ENCODE results near the gene CACNA1C.
A peak's percentile ranks its signal among the peaks of the same experiment; 100 is the strongest.

Gene CACNA1C

DNA sequence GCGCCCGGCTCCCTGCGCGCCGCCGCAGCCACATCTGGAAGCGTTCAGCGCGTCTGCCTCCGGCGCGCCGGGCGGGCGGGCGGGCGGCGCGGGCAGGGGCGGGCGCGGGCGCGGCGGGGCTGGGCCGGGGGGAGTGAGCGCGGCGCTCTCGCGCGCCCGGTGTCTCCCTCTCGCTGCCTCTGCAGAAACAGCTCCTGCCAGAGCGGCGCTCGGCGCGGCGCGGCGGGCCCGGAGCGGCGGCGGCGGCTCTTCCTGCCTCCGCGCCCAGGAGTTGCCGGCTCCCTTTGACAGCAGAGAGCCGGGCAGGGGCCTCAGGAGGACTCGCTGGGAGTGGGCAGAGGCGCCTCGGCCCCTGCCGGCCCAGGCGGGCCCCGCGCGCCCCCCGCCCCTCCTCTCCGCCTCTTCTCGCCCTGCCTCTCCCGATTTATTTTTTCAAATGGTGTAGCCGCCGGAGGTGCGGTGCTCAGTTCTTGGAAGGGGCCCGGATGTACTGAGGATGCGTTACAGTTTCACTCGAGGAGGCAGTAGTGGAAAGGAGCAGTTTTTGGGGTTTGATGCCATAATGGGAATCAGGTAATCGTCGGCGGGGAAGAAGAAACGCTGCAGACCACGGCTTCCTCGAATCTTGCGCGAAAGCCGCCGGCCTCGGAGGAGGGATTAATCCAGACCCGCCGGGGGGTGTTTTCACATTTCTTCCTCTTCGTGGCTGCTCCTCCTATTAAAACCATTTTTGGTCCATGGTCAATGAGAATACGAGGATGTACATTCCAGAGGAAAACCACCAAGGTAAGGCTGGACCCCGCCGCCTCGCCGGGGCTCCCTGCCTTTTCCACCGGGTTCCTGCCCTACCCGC is at the start of gene CACNA1C:
Gene CACNA1C (plus strand): TSS at position 162 of the 853 bp plus-strand sequence. CDS start 576 bp downstream, at position 738.
- Mint-ChIP-seq H3K36me3 (no peaks in the 10 kb centered on the region), H3K9me3 (no peaks in the 10 kb centered on the region), H3K4me3 (peak within 1 kb of the TSS; percentile 86), H3K27me3 (peaks cover 57% of the 10 kb centered on the region), H3K27ac (peak within 1 kb of the TSS; percentile 80), H3K4me1 (peaks cover 24% of the 10 kb centered on the region)

DNA sequence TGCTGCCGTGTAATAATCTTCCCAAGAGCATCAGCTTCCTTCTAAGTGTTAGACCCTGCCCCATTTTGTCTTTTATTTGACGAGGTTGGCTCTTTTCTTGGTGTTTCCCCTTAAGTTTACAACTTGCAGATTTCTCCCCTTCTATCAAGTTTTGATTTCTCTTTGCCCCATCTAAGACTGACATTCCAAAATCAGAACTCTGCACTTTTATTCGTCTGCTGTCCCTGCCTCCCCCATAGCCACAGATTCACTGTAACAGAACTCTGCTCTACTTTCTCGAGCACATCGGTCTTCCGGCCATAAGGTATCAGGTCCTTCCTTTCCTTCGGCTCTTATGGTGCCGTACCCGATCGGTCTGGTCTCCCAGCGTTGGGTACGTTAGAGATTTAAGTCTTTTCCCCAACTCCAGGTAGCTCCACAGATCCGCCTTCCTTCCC is 49.1 kb upstream of the CACNA1C start:
- Mint-ChIP-seq H3K4me1 (peaks cover 40% of the 10 kb centered on the region), H3K27ac (peak overlapping the region; percentile 98), H3K9me3 (no peaks in the 10 kb centered on the region), H3K4me3 (peak overlapping the region; percentile 95), H3K36me3 (no peaks in the 10 kb centered on the region), H3K27me3 (no peaks in the 10 kb centered on the region)

DNA sequence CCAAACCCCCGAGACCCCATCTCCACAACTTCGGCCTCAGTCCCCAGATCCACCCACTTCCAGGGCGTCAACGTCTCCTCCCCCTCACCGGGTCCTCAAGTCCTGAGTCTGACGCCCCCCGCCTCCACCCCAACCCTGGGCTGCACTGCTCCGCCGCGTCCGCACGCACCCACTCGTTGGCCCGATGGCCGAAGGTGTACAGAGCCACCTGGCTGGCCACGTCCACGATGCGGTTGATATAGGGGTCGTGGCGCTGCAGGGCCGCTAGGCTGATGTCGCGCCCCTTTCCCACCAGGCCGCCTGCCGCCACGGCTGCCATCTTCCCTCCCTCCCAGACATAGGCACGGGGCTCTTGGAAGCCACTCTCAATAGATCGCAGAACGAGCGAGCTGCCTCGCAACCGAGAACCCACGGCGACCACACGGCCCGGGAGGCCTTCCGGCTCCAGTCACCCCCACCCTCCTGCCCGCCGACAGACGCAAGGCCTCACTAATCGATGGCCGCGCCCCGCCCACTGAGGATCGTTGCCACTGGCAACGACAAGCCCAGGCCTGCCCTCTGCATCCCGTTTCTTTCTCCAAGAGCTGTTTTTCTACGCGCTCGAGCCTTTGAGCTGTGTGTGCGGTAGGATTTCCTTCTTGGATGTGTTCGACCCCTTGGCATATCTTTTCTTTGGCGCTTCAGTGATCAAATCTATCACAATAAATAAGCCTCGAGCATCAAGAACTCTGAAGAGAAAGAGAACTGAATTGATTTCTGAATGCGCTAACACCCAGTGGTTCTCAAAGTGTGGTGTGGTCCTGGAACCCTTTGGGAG is 48.5 kb upstream of the CACNA1C start, which contains the start of gene DCP1B:
Gene DCP1B (minus strand): TSS at position 345 of the 817 bp plus-strand sequence. CDS start 26 bp downstream, at position 319.
- Mint-ChIP-seq H3K27ac (peak within 1 kb of the TSS; percentile 98), H3K27me3 (no peaks in the 10 kb centered on the region), H3K9me3 (no peaks in the 10 kb centered on the region), H3K36me3 (no peaks in the 10 kb centered on the region), H3K4me3 (peak within 1 kb of the TSS; percentile 95), H3K4me1 (peaks cover 36% of the 10 kb centered on the region)

DNA sequence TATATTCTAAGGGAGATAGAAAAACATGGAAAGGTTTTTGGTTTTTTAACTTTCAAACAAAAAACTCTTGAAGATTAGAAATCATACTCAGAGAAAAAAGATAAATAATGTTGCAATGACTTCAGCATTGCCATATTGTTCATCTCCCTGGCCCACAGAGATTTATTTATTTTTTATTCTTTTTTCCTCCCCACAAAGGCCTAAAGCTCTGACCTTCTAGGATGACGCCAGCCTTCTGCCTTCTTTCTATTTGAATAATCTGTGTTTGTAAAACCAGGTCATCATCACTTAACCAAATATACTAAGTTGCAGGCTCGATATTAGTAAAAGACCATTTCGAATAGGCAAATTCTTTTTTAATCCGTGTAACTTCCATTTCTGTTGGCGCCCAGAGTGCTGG is 44.1 kb upstream of the CACNA1C start:
- H3K36me3 Mint-ChIP-seq = no peaks in the 10 kb centered on the region
- H3K27me3 Mint-ChIP-seq = no peaks in the 10 kb centered on the region
- H3K4me3 Mint-ChIP-seq = no peak overlapping the region
- H3K9me3 Mint-ChIP-seq = no peaks in the 10 kb centered on the region
- peaks cover 10% of the 10 kb centered on the region for H3K4me1 Mint-ChIP-seq
- H3K27ac Mint-ChIP-seq = no peak overlapping the region

DNA sequence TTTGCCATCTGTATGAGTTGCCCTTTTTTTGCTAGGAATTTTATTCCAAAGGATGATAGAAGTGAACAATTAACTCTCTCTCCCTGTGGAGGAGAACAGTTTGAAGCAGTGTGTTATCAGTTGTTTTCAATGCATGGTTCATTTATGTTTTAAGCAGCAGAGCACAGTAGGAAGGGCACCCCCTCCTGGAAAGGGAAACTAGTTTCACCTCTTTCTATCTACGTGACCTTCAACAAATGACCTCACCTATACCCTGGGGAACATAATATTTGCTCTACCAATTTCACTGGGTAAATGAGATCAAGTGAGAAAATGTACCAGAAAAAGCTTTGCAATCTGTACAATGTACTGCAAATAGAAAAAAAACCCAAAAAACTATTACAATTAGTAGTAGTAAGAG is 43.2 kb upstream of the CACNA1C start:
- no peak overlapping the region for H3K4me3 Mint-ChIP-seq
- peaks cover 2% of the 10 kb centered on the region for H3K4me1 Mint-ChIP-seq
- no peaks in the 10 kb centered on the region for H3K9me3 Mint-ChIP-seq
- H3K36me3 Mint-ChIP-seq = no peaks in the 10 kb centered on the region
- no peaks in the 10 kb centered on the region for H3K27me3 Mint-ChIP-seq
- H3K27ac Mint-ChIP-seq = no peak overlapping the region

DNA sequence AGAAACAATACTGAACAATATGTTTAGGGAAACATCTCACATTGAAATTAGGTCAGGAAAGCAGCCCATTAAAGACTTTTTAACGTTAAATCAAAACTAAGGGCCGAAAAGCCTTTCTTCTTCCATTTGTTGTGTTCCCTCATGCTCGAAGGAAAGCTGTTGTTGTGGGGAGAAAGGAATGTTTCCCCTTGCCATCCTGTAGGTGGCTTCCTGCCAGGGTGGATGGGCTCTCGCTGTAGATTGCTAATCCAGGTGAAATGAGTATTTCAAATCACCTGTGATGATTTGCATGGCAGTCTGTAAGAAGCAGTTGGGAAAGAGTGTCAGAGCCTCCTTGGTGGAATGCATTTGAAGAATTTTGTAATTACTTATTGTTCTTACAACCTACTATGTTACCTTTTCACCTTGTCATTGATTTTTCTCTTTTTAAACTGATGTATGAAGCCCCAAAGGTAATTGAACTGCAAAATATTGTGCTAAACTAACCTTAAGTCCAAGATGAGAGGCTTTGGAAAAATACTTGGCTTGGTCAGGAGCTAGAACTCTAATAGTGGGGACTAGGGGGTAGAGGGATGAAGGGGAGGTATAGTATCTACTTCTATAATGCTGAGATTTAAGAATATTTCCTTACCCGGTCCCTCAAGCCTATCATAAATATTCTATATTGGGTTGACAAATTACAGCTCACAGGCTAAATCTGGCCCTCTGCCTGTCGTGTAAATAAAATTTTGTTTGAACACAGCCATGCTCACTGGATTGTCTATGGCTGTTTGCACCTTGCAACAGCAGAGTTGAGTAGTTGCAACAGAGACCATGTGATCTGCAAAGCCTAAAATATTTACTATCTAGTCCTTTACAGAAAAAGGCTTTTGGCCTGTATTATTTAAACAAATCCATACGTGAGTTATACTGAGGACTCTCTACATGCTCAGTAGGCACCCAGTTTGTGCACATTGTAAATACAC is 40.9 kb upstream of the CACNA1C start:
- Mint-ChIP-seq H3K9me3 (no peaks in the 10 kb centered on the region), H3K36me3 (no peaks in the 10 kb centered on the region), H3K4me3 (no peak overlapping the region), H3K27me3 (no peaks in the 10 kb centered on the region), H3K4me1 (no peaks in the 10 kb centered on the region), H3K27ac (no peak overlapping the region)

DNA sequence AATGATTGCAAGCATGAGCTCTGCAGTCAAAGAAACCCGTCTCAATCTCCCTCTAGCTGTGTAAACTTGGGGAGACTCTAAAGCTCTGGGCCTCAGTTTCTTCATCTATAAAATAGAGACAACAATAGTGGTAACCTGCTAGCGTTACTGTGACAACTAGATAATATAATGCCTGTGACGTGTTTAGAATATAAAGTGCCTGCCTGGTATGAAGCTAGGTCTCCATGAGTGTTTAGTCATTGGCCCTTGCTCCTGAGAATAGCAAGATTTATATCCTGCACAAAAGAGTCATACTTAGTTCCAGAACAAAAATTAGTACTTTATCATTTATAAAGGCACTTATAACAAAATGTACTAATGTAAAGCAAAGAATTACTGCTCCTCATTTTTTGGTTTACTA is 39.7 kb upstream of the CACNA1C start:
- no peaks in the 10 kb centered on the region for H3K36me3 Mint-ChIP-seq
- H3K27ac Mint-ChIP-seq = no peak overlapping the region
- no peaks in the 10 kb centered on the region for H3K9me3 Mint-ChIP-seq
- no peaks in the 10 kb centered on the region for H3K4me1 Mint-ChIP-seq
- no peaks in the 10 kb centered on the region for H3K27me3 Mint-ChIP-seq
- H3K4me3 Mint-ChIP-seq = no peak overlapping the region

DNA sequence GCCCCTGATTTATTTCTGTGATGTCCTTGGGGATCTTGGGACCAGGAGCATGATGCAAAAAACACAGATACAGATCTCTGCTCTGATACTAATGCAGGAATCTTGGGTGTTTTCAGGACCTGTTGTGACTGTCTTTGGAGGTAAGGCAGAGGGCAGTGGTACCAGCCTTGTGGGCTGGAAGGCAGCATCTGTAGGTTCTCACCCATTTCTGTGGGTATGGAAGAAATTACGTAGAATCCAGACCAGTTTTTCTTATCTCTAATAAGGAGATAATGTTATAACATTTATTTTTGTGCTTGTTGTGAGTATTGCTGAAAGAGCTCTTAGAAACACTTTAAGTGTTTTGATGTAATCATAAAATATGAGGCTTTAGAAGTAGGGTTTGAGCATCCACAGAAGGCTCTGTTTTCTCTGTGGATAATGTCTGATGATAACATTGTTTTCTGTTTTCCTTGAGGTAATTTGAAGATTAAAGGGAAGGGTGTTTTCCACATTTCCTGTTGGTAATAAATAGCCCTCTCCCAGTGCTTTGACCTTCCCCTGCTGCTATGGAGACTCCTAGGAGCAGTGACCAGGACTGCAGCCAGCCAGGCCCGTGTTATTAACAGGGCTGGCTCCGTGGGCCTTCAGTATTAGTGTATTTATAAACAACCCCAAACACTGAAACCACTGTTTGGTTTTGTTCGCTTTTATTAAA is 39.1 kb upstream of the CACNA1C start:
- Mint-ChIP-seq H3K4me1 (no peaks in the 10 kb centered on the region), H3K27me3 (peaks cover under 1% of the 10 kb centered on the region), H3K36me3 (no peaks in the 10 kb centered on the region), H3K9me3 (no peaks in the 10 kb centered on the region), H3K4me3 (no peak overlapping the region), H3K27ac (no peak overlapping the region)

DNA sequence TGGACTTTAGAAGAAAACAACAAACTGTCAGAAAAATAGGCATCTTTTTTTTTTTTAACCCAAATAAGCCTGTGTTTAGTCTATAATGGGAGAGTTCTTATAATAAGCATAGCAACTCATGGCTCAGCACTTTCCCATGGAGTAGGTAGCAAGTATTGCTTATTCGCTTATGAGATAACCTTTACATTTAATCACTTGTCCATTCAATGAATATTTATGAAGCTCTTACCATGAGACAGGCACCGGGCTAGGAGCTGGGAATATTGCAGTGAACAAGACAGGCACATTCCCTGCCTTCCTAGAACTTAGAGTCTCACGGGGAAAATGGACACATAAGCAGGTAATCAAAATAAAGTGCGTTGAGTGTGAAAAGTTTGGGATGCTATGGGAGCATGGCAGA is 38.6 kb upstream of the CACNA1C start:
- H3K9me3 Mint-ChIP-seq = no peaks in the 10 kb centered on the region
- H3K4me3 Mint-ChIP-seq = no peak overlapping the region
- no peaks in the 10 kb centered on the region for H3K4me1 Mint-ChIP-seq
- no peak overlapping the region for H3K27ac Mint-ChIP-seq
- H3K27me3 Mint-ChIP-seq = peaks cover 3% of the 10 kb centered on the region
- H3K36me3 Mint-ChIP-seq = no peaks in the 10 kb centered on the region

DNA sequence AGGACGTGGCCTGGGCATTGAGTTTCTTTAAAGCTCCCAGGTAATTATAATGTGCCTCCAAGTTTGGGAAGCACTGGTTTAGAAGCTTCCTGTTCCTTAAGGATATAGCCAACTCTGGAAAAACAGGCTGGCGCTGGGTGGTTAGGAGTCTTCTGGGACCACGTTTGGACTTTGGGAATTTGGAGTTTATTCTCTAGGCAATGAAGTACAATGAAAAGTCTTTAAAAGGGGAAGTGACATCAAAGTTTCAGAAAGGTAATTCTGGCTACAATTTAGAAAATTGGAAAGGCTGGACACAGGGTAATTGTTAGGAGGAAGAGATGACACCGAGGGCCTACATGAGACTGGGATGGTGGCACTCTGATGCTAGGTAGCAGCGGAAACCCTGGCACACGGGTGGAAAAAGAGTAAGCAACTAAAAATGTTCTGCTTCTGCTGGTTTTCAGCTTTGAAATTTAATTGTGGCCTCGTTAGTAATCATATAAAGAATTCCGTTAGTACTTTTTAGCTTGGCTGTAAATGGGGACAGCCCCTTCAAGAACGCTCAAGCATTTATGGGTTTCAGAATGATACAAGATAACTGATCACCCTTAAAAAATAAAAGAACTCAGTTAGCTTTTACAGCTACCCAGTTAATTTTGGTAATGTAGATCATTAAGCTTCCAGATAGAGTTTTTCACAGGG is 35.8 kb upstream of the CACNA1C start:
- no peak overlapping the region for H3K4me3 Mint-ChIP-seq
- no peaks in the 10 kb centered on the region for H3K36me3 Mint-ChIP-seq
- no peaks in the 10 kb centered on the region for H3K9me3 Mint-ChIP-seq
- H3K27ac Mint-ChIP-seq = no peak overlapping the region
- H3K4me1 Mint-ChIP-seq = no peaks in the 10 kb centered on the region
- H3K27me3 Mint-ChIP-seq = peaks cover 3% of the 10 kb centered on the region

DNA sequence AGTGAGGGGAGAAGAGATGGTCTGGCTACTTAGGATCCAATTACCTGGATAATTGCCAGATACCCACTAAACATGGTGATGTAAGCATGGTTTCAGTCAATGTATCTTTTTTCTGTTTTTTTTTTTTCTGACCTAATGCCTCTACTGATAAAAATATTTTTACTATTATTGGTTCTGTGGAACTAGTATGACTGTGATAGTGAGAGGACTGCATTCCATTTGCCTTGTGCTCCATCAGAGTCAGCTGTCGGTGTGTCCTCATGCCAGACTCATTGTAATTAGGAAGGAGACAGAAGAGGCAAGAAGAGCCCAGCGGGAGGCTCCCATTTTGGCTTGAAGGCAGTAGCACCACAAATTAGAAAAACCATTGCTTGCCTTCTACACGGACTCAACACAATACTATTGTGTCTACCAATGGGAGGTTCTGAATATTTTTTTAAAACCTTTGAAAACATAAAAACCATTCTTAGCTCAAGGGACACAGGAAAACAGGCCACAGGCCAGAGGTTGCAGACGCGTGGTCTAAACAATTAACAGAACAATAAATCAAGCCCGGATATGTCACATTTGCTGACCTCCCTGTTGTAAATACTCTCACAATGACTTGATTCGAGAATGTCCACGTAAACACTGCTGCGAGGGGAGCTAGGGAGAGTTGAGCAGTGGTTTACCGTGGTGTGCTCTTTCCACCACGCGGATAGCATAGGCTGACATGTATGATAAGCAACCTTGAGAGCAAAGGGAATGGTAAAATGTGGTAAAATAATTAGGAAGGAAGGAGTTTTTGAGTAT is 35.0 kb upstream of the CACNA1C start:
- Mint-ChIP-seq H3K27me3 (peaks cover 3% of the 10 kb centered on the region), H3K4me3 (no peak overlapping the region), H3K27ac (no peak overlapping the region), H3K36me3 (no peaks in the 10 kb centered on the region), H3K4me1 (no peaks in the 10 kb centered on the region), H3K9me3 (no peaks in the 10 kb centered on the region)

DNA sequence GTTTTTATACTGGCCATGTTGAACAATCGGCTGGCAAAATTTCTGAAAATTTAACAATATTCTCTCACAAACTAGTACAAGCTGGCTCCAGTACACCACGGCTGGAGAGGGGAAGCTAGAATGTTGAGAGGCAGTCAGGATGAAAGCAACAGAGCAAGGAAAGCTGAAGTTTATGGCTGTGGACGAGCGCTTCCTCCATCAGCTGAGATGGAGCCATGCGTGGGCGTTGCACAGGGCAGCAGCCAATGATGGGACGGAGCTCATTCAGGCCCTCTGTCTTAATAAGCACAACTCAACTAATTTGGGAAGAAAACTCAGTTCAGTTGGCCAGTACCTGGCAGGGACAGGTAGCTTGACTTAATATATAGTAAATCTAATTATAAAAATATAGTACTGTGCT is 34.4 kb upstream of the CACNA1C start:
- Mint-ChIP-seq H3K27me3 (peaks cover 3% of the 10 kb centered on the region), H3K4me3 (no peak overlapping the region), H3K9me3 (no peaks in the 10 kb centered on the region), H3K4me1 (no peaks in the 10 kb centered on the region), H3K27ac (no peak overlapping the region), H3K36me3 (no peaks in the 10 kb centered on the region)

DNA sequence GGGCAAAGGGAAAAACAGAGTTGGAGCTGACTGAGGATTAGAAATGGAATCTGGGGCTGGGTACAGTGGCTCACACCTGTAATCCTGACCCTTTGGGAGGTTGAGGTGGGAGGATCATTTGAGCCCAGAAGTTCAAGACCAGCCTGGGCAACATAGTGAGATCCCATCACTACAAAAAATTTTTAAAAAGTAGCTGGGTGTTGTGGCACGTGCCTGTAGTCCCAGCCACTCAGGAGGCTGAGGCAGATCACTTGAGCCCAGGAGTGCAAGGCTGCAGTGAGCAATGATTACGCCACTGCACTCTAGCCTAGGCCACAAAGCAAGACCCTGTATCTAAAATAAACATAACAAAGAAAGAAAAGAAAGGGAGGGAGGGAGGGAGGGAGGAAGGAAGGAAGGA is 33.7 kb upstream of the CACNA1C start:
- no peaks in the 10 kb centered on the region for H3K36me3 Mint-ChIP-seq

More for the DNA sequence above, 33.7 kb upstream of the CACNA1C start:
- H3K27ac Mint-ChIP-seq = no peak overlapping the region
- H3K27me3 Mint-ChIP-seq = peaks cover 3% of the 10 kb centered on the region
- H3K9me3 Mint-ChIP-seq = no peaks in the 10 kb centered on the region
- no peak overlapping the region for H3K4me3 Mint-ChIP-seq
- H3K4me1 Mint-ChIP-seq = no peaks in the 10 kb centered on the region

All from activated naive CD4-positive, alpha-beta T cell treated with anti-CD3 and anti-CD28 coated beads, Interleukin-2, amount 50 U/mL, for 24 hours (primary cell).